ENCODE data around the gene SMG5.
"Not testable (repeated sequence)": the region's sequence is repeated elsewhere in the genome, so short reads cannot be mapped to it uniquely, and the experiment has no call there.

Gene SMG5

GRCh38 chr1:156221986-156222692, 60.5 kb downstream of the SMG5 start:
- H3K27ac ChIP-seq: no peak overlapping the region
- TF ChIP-seq EZH2 (IDR thresholded peaks at IDR 0.05): no peak
- TF ChIP-seq FOXP2 (optimal IDR thresholded peaks at IDR 0.05; ENCODE audit: control extremely low read depth, extremely low read length, insufficient read depth): no peak
- no peak for TF ChIP-seq POLR2AphosphoS5 (IDR thresholded peaks at IDR 0.05; ENCODE audit: borderline replicate concordance, low read depth, low read length)
- no peaks in the 10 kb centered on the region for H3K9me3 ChIP-seq (ENCODE audit: low read depth, low read length)
- no peak overlapping the region for H3K4me3 ChIP-seq
- no peak overlapping the region for H3K9ac ChIP-seq (ENCODE audit: insufficient read length)
- peaks cover 27% of the 10 kb centered on the region for H3K36me3 ChIP-seq (ENCODE audit: insufficient read depth, low read length)
- no peak for DNase-seq (ENCODE audit: low read depth, low spot score)

- Histone ChIP-seq H3K27ac (no peak overlapping the region), H3K4me3 (no peak overlapping the region), H3K9ac (ENCODE audit: insufficient read length) (no peak overlapping the region), H3K9me3 (ENCODE audit: low read depth, low read length) (no peaks in the 10 kb centered on the region), H3K36me3 (ENCODE audit: insufficient read depth, low read length) (peaks cover 20% of the 10 kb centered on the region; the same call in 1 of the 2 replicates)
- TF ChIP-seq POLR2AphosphoS5 (IDR thresholded peaks at IDR 0.05; ENCODE audit: borderline replicate concordance, low read depth, low read length) (no peak), EZH2 (IDR thresholded peaks at IDR 0.05) (no peak), FOXP2 (optimal IDR thresholded peaks at IDR 0.05; ENCODE audit: control extremely low read depth, extremely low read length, insufficient read depth) (no peak)
- no peak for DNase-seq (ENCODE audit: low read depth, low spot score)
These were observed 62.4 kb downstream of the SMG5 start for GRCh38 chr1:156220226-156220625.

GRCh38 chr1:156217871-156218270, 64.8 kb downstream of the SMG5 start:
- DNase-seq (ENCODE audit: low read depth, low spot score): no peak
- peaks cover 23% of the 10 kb centered on the region for H3K36me3 ChIP-seq (ENCODE audit: insufficient read depth, low read length)
- no peaks in the 10 kb centered on the region for H3K9me3 ChIP-seq (ENCODE audit: low read depth, low read length)
- no peak overlapping the region for H3K27ac ChIP-seq
- H3K4me3 ChIP-seq: no peak overlapping the region
- no peak overlapping the region for H3K9ac ChIP-seq (ENCODE audit: insufficient read length)
- TF ChIP-seq FOXP2 (optimal IDR thresholded peaks at IDR 0.05; ENCODE audit: control extremely low read depth, extremely low read length, insufficient read depth) (no peak), POLR2AphosphoS5 (IDR thresholded peaks at IDR 0.05; ENCODE audit: borderline replicate concordance, low read depth, low read length) (no peak), EZH2 (IDR thresholded peaks at IDR 0.05) (no peak)

- peaks cover 16% of the 10 kb centered on the region for H3K36me3 ChIP-seq (ENCODE audit: insufficient read depth, low read length)
- not testable (repeated sequence) for DNase-seq (ENCODE audit: low read depth, low spot score); H3K9me3 ChIP-seq (ENCODE audit: low read depth, low read length); H3K4me3 ChIP-seq; H3K27ac ChIP-seq; H3K9ac ChIP-seq (ENCODE audit: insufficient read length)
These were observed 66.1 kb downstream of the SMG5 start for GRCh38 chr1:156216361-156217086.

- Histone ChIP-seq H3K36me3 (ENCODE audit: insufficient read depth, low read length) (peaks cover 8% of the 10 kb centered on the region), H3K27ac (no peak overlapping the region), H3K4me3 (peak overlapping the region; percentile 81), H3K9ac (ENCODE audit: insufficient read length) (peak overlapping the region; percentile 92), H3K9me3 (ENCODE audit: low read depth, low read length) (no peaks in the 10 kb centered on the region)
- DNase-seq (ENCODE audit: low read depth, low spot score): no peak
- TF ChIP-seq FOXP2 (optimal IDR thresholded peaks at IDR 0.05; ENCODE audit: control extremely low read depth, extremely low read length, insufficient read depth) (no peak), POLR2AphosphoS5 (IDR thresholded peaks at IDR 0.05; ENCODE audit: borderline replicate concordance, low read depth, low read length) (no peak), EZH2 (IDR thresholded peaks at IDR 0.05) (no peak)
These were observed 68.4 kb downstream of the SMG5 start for GRCh38 chr1:156214024-156214748.

GRCh38 chr1:156213644-156213966, 69.0 kb downstream of the SMG5 start:
- no peaks in the 10 kb centered on the region for H3K9me3 ChIP-seq (ENCODE audit: low read depth, low read length)
- peak overlapping the region; percentile 81 for H3K4me3 ChIP-seq
- no peak for TF ChIP-seq POLR2AphosphoS5 (IDR thresholded peaks at IDR 0.05; ENCODE audit: borderline replicate concordance, low read depth, low read length)
- TF ChIP-seq FOXP2 (optimal IDR thresholded peaks at IDR 0.05; ENCODE audit: control extremely low read depth, extremely low read length, insufficient read depth): no peak
- no peak for TF ChIP-seq EZH2 (IDR thresholded peaks at IDR 0.05)
- peak overlapping the region; percentile 94 for H3K27ac ChIP-seq
- peaks cover 8% of the 10 kb centered on the region for H3K36me3 ChIP-seq (ENCODE audit: insufficient read depth, low read length)
- no peak for DNase-seq (ENCODE audit: low read depth, low spot score)
- peak overlapping the region; percentile 92 for H3K9ac ChIP-seq (ENCODE audit: insufficient read length)

- TF ChIP-seq EZH2 (IDR thresholded peaks at IDR 0.05) (no peak), POLR2AphosphoS5 (IDR thresholded peaks at IDR 0.05; ENCODE audit: borderline replicate concordance, low read depth, low read length) (peak; percentile 92), FOXP2 (optimal IDR thresholded peaks at IDR 0.05; ENCODE audit: control extremely low read depth, extremely low read length, insufficient read depth) (no peak)
- peak within 1 kb of the TSS; percentile 94 for H3K27ac ChIP-seq
- peaks cover 8% of the 10 kb centered on the region for H3K36me3 ChIP-seq (ENCODE audit: insufficient read depth, low read length)
- H3K9ac ChIP-seq (ENCODE audit: insufficient read length): peak within 1 kb of the TSS; percentile 92
- H3K4me3 ChIP-seq: peak within 1 kb of the TSS; percentile 81
- peak; percentile 85 for DNase-seq (ENCODE audit: low read depth, low spot score)
- no peaks in the 10 kb centered on the region for H3K9me3 ChIP-seq (ENCODE audit: low read depth, low read length)
These were observed 69.6 kb downstream of the SMG5 start, which contains the start of gene PMF1 for GRCh38 chr1:156212833-156213643. Gene PMF1 (plus strand): TSS chr1:156213007. CDS start chr1:156213016, 9 bp downstream.

GRCh38 chr1:156212130-156212529, 70.5 kb downstream of the SMG5 start:
- DNase-seq (ENCODE audit: low read depth, low spot score): no peak
- H3K9me3 ChIP-seq (ENCODE audit: low read depth, low read length): no peaks in the 10 kb centered on the region
- peak overlapping the region; percentile 94 for H3K27ac ChIP-seq
- TF ChIP-seq FOXP2 (optimal IDR thresholded peaks at IDR 0.05; ENCODE audit: control extremely low read depth, extremely low read length, insufficient read depth) (no peak), EZH2 (IDR thresholded peaks at IDR 0.05) (no peak), POLR2AphosphoS5 (IDR thresholded peaks at IDR 0.05; ENCODE audit: borderline replicate concordance, low read depth, low read length) (no peak)
- H3K4me3 ChIP-seq: peak overlapping the region; percentile 81
- peaks cover 8% of the 10 kb centered on the region for H3K36me3 ChIP-seq (ENCODE audit: insufficient read depth, low read length)
- H3K9ac ChIP-seq (ENCODE audit: insufficient read length): peak overlapping the region; percentile 92

All from SK-N-MC (cell line).